NCI-H1092 (cell line): Measurements from ENCODE around the gene NDRG3.
A peak's percentile ranks its signal among the peaks of the same experiment; 100 is the strongest.
"Not testable (repeated sequence)": the region's sequence is repeated elsewhere in the genome, so short reads cannot be mapped to it uniquely, and the experiment has no call there.

Experiments used
- DNase-seq: peaks from one replicate; lab custom pipeline; 2025; lab: John Stamatoyannopoulos, UW

NDRG3 gene

DNA sequence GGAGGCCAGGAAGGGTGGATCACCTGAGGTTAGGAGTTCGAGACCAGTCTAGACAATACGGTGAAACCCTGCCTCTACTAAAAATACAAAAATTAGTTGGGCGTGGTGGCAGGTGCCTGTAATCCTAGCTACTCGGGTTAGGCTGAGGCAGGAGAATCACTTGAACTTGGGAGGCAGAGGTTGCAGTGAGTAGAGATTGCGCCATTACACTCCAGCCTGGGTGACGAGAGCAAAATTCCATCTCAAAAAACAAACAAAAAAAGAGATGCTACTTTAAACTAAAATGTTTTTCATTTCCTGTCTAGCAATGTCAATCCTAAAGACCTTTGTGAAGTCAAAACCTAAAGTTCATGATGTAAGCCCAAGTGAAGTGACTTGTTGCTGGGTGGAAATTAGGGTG, 14.8 kb upstream of the NDRG3 start:
- no peak for DNase-seq

DNA sequence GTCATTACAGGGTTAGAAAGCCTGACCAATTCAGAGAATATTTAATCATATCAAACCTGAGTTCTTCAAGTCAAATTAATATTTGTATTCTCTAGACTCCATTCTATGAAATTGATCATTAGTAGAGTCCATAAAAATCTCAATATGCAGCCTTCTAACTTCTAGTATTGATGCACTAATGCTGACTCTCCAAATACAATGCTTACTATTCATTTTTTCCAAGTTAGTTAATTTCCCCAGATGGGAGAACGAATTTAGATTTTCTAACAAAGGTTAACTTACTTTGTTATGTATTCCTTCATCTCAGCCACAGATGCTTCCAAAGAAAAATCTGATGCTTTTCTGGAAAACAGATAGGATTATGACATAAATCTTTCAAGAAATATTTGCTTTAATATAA, 12.4 kb upstream of the NDRG3 start:
- no peak for DNase-seq

DNA sequence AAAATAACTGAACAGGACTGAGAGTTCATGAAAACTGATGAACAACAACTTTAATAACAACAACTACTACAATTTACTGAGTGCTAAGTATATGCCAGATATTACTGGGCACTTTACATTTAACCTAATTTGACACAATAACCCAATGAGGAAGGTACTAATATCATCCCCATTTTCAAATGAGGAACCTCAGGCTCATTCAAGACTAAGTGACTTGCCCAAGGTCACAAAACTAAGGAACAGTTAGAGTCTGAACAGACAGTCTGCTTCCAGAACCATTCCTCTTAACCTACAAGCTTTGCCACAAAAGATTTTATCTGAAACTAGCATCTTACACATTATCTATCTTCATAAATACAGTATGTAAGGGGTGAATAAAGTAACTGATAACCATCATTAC, 10.6 kb upstream of the NDRG3 start:
- DNase-seq = no peak

DNA sequence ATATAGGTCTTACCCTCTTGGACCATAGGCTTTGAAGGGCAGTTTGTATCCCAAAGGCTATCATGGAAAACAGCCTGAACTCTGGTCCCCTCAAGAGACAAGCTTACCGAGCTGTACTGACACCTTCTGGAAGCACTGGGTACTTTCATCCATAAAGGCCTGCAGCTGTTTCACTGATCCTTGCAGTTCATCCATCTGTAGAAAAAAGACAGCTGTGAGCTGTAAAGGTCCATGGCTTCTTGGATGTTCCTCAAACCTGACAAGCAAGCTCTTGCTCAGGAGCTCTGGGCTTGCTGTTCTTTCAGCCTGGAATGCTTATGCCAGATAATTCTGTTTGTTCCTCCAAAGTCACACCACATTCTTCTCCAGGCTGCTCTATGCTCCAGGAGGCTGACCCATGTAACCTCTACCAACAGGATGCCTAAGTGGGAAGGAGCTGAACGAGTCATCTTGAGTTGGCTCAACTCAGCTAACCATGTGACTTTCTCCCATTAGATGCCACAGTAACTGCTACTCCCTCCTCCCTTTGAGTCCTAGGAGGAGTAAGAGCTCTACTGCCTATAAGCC, 8.8 kb upstream of the NDRG3 start:
- peak; percentile 15 for DNase-seq

DNA sequence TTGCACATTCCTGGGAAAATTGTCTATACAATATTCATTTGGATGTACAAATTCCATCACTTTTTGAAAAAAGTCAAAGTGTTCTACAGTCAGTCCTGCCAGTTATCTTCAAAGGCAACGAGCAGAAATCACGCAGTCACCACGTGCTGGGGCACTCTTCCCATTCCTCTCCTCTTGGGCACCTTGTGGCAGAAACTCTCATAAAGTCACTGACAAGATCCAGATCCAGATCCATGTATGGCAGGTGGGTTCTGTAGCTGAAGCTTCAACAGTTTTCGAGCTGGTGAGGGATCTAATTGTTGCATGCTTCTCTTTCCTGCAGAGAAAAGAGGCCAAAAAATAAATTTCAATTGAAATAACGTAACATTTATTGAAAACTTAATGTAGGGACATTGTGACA, 6.7 kb upstream of the NDRG3 start:
- DNase-seq = no peak

DNA sequence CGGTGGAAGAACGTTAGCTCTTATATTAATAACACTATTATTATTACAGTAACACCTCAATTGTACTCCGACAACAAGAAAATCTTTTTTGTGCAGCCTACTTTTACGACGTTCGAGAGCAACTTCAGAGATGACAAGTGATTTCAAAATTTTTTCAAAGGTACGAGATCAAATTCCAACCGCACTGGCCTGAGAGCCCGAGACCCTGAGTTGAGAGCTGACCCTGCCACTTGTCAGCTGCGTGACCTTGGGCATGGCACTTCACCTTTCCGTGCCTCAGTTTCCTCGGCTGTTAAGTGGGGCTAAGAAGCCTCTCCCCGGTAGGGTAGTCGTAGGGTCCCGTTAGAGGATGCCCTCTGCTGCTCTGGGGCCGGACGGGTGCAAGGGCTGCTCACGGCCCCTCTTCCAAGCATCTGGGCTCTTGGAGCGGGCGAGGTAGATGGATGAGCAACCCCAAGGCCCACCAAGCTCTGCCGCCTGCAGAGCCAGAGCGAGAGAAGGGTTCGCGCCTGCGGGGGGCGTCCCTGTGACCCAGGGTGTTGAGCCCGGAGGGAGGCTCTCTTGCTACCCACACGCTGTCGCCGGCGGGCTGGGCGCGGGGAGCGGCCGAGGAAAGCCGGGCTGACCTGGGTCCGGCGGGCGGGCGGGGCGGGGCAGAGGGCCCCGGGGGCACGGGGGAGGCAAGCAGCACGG, 510 bp downstream of the NDRG3 start:
- no peak for DNase-seq

DNA sequence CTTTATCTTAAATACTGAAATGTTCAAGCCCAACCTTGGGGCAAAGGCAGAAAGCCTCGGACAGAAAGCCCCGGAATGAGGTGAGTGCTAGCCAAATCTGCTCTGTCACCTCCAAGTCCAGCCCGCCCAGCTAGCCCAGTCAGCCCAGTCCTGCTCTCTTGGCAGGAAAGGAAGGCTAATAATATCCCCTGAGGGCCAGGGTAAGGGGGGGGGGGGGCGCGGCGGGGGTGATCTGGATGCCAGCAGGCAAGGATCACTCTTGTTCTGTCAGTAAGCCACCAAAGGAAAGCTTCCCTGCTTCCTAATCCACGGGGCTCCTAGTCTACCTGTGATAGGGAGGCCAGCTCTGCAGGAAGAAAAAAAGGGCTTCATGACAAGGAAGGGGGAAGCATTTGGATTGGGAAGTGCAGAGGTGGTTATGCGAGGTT, 1.1 kb downstream of the NDRG3 start:
- no peak for DNase-seq

DNA sequence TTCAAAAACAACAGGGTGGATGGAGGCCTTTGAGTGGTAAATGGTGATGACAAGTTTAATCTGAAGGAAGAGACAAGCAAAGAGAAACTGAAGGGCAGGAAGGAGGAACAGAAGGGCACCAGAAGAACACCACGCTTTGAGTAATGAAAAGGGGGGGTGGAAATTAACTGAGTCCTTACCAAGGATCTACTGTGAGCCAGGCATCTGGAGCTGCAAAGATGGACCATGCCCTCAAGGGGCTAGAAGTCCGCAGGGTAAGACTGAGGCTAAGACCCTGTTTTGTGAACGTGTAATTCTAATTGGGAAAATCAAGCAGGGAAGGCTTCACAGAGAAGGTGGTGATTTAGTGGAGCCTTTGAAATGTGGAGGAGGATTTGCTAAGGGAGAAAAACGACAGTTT, 1.6 kb downstream of the NDRG3 start:
- DNase-seq = no peak

DNA sequence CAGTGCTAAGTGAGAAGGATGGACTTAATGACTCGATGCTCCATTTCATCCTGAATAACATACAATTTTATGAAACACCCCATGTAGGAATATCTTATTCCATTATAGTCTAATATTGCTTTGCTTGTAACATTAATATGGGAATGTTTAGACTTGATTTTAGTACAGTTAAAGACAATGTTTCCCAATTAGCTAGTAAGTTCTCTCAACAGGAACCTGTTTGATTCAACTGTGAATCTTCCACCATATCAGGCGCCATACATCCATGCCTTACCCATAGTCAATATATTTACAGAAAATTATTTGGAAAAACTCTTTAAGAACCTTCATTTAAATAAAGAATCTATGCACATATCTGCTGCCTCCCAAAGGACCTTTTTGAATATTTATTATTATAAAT, 3.3 kb downstream of the NDRG3 start:
- no peak for DNase-seq

DNA sequence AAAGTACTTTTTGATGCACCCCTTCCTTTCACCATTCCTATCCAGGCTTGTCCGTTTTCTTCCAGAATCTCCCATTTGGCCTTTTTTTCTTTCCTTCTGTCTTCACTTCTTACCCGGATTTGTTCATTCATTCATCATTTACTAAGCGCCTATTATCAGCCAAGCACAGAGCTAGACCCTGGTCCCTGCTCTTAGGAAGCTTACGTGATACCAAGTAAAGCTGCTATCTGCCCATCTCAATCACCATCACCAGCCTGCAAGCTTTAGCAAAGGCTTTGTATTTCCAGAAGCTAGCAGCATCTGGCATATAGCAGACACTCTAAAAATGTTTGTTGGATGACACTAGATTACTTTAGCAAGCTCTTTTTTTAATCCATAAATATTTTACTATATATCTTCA, 4.8 kb downstream of the NDRG3 start:
- DNase-seq = no peak

DNA sequence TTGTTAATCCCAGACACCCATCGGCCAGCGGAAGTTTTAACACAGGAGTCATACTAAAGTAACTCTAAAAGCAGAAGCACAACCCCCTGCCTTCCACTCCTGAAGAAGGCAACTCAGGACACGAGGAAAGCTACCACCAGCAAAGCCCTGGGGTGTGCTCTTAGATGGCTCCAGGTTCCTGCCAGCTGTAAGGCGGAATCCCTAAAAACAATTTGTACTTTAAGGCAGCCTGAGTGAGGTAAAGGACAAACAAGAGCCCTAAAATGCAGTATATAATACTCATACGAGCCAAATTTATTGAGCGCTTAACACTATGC, 8.7 kb downstream of the NDRG3 start:
- no peak for DNase-seq

DNA sequence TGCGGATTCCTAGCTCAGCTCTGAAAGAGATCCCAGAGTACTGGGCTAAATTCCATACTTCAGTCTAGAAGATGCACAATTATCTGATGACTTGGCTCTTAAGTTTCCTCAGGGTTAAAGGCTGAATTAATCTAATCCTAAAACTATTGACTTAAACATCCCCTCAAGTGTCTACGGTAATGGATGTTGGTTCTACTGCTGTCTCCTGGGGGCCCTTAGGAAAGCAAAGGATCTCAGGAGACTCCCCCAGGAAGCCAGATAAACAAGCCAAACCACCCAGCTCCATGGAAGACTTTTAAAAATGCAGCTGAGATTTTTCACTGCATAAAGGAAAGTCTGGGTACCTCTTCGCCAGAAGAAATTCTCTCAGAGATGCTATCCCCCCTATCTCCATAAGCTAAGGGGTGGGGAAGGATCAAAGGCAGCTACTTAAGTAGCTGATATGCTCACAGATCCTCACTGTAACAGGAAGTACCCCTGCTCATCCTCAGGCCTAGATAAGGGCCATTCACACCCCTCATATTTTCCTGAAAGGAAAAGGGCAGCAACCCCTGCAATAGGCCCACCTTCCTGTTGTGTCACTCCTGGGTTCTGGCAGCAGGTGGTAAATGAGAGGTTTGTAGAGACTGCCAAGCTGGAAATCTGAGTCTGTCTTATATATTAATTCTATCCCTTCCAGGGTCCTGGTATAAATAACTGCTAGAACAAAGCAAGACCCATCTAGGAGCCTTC, 9.3 kb downstream of the NDRG3 start:
- DNase-seq = no peak

DNA sequence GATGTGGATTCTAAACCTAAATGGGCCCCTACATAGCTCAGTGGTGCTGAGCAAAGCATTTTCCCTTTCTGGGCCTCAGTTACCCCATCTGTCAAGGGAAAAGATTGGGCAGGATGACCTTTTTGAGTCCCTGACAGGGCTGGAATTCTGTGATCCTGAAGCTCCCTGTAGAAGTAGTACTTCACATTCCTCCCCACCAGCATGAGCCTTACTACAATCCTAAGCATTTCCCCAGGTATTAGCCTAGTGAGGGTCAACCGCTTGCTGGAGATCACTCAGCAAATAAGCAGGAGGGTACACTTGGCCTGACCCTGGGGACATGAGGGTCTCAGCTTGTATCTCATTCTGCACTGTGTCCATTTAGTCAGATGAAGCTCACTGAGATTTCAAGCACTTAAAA, 13.4 kb downstream of the NDRG3 start:
- DNase-seq = no peak

DNA sequence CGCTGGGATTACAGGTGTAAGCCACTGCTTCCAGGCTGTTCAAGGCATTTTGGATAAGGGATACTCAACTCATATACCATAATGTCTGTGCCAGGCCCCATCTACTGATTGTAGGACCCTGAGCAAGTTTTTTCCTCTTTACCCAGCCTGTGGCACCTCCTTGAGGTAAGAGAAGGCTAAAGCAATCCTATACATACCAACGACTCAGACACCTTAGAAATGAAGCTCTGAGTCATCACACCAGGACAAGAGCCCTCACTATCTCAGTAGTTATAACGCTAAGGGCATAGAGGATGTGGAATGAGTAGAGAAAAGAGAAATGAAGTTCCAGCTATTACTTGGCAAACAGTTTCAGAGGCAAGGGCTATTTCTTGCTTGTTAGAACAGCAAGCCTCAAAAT, 16.9 kb downstream of the NDRG3 start:
- no peak for DNase-seq

DNA sequence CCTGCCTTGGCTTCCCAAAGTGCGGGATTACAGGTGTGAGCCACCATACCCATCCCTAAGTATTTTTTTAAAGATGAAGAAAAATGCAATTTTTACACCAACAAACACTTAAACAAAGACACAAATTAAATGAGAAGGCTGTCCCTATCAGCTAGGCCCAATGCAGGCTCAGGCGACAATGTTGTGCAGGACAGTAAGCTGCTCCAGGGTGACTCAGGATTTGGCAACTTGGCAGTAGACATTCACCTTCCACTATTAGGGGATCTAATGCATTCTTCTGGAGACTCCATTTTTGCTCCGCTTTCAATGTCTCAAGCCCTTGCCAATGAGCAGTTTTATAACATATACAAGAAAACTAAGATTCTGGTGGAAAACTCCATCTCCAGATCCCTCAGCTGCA, 19.7 kb downstream of the NDRG3 start:
- no peak for DNase-seq

DNA sequence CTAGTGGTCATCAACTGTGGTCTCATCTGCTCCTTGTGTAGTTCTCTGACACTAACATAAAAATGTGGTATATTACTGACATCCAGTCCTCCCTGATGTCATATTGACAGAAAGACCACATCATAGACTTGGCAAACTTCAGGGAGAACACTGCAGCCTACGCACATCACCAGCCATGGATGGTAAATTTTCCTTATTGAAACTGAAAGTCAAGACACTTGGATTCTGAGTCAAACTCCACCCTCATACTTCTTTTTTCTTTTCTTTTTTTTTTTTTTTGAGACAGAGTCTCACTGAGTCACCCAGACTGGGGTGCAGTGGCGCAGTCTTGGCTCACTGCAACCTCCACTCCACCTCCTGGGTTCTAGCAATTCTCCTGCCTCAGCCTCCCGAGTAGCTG, 25.4 kb downstream of the NDRG3 start:
- DNase-seq = no peak

DNA sequence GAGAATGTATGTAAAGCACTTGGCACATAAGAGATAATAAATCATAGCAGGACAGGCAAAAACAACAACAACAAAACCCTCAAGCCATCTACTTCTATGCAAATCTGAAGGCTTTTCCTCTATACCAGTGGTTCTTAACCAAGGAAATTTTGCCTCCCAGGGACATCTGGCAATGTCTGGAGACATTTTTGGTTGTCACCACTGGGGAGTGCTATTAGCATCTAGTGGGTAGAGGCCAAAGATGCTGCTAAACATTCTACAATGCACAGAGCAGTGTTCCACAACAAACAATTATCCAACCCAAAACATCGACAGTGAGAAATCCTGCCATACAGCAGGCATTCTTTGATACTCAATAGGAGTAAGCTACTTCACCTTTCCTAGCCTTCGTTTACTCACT, 28.2 kb downstream of the NDRG3 start:
- no peak for DNase-seq

DNA sequence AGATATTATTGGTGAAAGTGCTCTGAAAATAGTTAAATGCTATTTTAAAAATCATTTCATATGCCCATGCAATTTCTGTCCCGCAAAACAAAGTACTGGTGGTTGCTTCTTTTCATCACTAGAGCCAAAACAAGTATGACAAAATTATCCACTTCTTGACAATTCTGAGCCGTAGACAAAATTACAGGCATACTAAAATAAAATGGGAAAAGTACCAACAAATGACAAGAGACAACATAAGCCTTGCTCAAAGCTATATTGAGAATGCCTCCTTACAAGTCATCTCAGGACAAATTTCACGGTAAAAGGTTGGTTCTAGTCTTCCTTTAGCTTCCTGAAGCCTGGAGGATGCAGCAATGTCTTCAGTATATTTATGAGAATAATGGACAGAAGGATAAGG, 28.9 kb downstream of the NDRG3 start:
- no peak for DNase-seq

DNA sequence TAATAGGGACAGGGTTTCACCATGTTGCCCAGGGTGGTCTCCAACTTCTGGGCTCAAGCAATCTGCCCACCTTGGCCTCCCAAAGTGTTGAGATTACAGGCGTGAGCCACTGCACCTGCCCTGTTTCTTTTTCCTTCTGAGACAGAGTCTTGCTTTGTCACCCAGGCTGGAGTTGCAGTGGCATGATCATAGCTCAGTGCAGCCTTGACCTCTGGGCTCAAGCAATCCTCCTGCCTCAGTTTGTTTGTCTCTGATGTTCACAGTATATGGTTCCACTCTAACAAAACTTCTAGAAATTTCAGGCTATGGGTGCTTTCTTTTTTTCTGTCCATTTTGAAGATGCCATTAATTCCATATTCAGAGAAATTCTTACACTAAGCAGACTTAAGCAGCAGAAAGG, 33.1 kb downstream of the NDRG3 start:
- no peak for DNase-seq

DNA sequence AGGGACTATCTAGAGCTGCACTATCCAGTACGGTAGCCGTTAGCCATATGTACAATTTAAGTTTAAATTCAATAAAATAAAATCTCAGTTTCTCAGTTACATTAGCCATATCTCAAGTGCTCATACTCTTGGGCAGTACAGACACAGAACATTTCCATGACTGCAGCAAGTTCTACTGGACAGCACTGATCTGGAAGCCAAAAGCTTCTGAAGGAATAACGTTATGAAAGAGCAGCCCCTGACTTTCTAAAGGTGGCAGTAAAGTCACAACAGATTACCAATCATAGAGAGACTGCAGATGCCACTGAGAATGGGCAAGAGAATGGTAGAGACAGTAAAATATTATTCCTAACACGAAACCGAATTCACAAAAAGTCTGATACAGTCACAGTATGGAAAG, 36.8 kb downstream of the NDRG3 start:
- DNase-seq = no peak

DNA sequence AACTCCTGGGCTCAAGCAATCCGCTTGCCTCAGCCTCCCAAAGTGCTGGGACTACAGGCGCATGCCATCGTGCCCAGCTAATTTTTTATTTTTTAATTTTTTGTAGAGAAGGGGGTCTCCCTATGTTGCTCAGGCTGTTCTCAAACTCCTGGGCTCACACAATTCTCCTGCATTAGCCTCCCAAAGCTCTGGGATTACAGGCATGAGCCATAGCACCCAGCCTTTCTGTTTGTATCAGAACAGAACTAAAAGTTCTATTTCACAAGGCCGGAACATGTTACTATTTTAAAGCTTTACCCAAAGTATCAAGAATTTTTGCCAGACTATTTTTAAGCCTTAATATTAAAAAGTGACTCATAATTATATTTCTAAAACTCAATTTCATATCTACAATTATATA, 42.4 kb downstream of the NDRG3 start:
- DNase-seq = no peak

DNA sequence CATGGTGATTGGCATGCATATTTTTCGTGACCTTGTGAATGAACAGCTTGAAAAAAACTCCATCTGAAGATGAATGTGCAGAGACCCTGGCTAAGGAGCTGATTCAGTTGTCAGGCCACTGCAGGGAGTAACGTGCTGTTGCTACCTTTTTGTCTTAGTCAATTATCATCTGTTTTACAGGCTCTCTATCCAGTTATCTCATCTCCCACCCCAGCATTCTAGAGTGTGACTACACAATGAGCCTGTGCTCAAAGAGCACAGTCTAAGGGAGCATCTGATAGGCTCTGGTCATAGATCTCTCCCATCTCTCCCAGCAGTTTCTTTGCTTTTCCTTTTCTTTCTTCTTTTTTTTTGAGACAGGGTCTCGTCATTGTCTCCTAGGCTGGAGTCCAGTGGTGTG, 45.5 kb downstream of the NDRG3 start:
- DNase-seq = no peak

DNA sequence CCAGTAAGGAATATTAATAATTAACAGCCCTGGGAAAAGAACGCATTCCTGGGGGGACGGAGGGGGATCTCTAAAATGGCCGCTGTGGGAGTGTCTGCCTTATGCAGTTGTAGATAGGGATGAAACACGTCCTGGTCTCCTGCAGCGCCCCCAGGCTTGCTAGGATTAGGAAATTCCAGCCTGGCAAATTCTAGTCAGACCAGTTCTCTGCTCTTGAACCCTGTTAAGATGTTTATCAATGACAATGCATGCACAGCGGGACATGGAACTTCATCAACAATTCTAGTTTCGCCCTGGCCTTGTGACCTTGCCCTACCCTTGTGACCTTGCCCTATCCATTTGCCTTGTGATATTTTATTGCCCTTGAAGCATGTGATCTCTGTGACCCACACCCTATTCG, 50.4 kb downstream of the NDRG3 start:
- DNase-seq = not testable (repeated sequence)

DNA sequence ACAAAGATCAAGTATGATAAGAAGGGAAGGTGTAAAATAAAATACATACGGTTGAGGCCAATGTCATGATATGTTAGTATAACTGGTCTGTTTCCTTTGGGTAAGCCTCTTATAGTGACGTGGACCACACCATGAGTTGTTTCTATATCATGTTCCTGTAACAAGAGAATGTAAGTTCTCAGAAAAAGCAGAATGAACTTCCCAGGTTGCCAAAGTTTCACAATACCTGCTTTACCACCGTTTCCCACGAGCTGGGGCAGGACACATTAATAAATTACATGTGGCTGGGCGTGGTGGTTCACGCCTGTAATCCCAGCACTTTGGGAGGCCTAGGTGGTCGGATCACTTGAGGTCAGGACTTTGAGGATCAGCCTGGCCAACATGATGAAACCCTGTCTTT, 57.3 kb downstream of the NDRG3 start:
- no peak for DNase-seq
